C4-2B (cell line): Measurements from ENCODE around the gene NT5DC2.

ENCODE experiments used
- H3K27ac ChIP-seq: fragments of 450-650 bp; 2 replicates; pipeline ENCODE4 v1.5.1; 2017
- ZFX ChIP-seq: fragments of 450-650 bp; IDR thresholded peaks from 2 replicates; pipeline ENCODE4 v1.6.1; 2017
- TF ChIP-seq, protein P1 (sequence below): fragments of 450-650 bp; conservative IDR thresholded peaks from 2 replicates; pipeline ENCODE4 v1.5.1; 2017; ENCODE audit warnings: mild to moderate bottlenecking

Gene NT5DC2

DNA sequence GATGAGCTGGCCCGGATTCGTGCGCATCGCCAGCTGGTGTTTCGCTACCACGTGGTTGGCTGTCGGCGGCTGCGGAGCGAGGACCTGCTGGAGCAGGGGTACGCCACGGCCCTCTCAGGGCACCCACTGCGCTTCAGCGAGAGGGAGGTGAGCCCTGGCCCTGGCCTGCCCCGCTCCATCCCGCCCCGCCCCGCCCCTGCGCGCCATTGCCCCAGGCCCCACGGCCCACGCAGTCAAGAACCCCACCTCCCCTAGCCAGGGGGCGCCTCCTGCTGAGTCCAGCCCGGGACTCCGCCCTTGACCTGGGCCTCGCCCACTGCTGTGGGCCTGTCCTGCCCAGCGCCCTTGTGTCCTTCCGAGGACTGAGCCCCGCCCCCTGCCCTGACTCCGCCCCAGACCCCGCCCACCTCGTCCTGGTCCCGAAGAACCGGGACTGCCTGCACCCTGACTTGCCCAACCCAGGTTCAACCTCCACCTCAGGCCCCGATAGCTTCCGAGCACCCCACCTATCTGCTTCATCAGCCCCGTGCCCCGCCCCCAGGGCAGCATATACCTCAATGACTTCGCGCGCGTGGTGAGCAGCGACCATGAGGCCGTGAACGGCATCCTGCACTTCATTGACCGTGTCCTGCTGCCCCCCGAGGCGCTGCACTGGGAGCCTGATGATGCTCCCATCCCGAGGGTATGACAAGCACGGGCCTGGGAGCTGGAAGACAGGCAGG lies 14.8 kb downstream of the NT5DC2 start:
- TF ChIP-seq, protein P1, sequence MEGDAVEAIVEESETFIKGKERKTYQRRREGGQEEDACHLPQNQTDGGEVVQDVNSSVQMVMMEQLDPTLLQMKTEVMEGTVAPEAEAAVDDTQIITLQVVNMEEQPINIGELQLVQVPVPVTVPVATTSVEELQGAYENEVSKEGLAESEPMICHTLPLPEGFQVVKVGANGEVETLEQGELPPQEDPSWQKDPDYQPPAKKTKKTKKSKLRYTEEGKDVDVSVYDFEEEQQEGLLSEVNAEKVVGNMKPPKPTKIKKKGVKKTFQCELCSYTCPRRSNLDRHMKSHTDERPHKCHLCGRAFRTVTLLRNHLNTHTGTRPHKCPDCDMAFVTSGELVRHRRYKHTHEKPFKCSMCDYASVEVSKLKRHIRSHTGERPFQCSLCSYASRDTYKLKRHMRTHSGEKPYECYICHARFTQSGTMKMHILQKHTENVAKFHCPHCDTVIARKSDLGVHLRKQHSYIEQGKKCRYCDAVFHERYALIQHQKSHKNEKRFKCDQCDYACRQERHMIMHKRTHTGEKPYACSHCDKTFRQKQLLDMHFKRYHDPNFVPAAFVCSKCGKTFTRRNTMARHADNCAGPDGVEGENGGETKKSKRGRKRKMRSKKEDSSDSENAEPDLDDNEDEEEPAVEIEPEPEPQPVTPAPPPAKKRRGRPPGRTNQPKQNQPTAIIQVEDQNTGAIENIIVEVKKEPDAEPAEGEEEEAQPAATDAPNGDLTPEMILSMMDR: no peak
- TF ChIP-seq ZFX: no peak
- H3K27ac ChIP-seq: no peak overlapping the region

GRCh38 chr3:52517796-52518722 lies 15.6 kb downstream of the NT5DC2 start:
- H3K27ac ChIP-seq: no peak overlapping the region
- TF ChIP-seq ZFX: no peak
- TF ChIP-seq, protein P1: no peak

- H3K27ac ChIP-seq: no peak overlapping the region
- TF ChIP-seq, protein P1: no peak
- no peak for TF ChIP-seq ZFX
Measured at GRCh38 chr3:52516509-52517195, 17.0 kb downstream of the NT5DC2 start.

DNA sequence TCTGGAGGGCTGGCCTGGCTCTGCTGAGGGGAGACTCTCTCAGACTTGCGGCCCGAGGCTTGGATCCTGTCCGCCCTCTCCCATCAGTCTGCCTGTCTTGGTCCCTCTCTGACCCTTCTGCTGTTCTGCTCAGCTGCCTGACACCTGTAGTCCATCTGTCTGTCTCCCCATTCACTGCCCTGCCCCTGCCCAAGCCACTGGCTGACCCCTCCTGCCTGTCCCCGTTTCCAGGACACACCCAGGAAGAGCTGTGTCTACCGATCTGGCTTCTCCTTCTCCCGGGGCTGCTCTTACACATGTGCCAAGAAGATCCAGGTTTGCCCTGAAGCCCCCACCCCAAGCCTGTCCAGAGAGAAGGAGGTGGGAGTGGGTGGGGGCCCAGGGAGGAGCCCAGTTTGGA lies 18.5 kb downstream of the NT5DC2 start:
- TF ChIP-seq, protein P1: no peak
- TF ChIP-seq ZFX: no peak
- H3K27ac ChIP-seq: no peak overlapping the region

GRCh38 chr3:52514576-52514975 lies 19.1 kb downstream of the NT5DC2 start:
- TF ChIP-seq, protein P1: no peak
- TF ChIP-seq ZFX: no peak
- no peak overlapping the region for H3K27ac ChIP-seq

DNA sequence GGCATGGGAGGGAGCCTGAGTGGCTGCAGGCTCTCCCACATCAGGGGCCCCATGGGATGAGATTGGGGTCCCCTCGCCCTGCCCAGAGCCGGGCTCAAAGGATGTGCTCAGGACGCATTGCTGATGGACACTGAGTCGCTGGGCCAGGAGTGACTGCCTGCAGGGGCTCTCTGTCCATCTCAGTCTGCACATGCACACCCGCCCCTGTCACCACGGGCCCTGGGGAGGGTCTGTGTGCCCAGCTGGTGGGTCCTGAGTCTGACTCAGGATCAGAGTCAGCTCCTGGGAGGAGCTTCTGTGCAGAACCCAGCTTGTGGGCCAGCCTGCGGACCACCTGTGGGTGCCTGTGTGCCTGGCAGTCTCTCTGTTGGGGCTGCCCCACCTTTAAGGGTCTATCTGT lies 20.4 kb downstream of the NT5DC2 start:
- no peak overlapping the region for H3K27ac ChIP-seq
- TF ChIP-seq ZFX: no peak
- TF ChIP-seq, protein P1: no peak

DNA sequence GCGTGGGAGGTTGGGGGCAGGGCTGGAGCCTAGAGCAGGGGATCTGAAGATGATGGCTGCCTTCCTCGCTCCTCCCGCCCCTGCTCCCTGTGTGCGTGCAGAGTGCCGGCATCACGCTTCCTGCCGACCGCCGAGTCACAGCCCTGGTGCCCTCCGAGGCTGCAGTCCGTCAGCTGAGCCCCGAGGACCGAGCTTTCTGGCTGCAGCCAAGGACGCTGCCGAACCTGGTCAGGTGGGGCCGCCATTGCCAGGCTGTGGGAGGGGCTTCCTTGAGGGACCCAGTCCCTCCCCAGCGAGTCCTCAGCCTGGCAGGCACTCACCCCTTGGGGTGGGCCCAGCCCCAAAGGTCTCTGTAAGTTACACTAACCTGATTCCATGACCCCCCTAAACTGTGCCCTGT lies 20.9 kb downstream of the NT5DC2 start:
- H3K27ac ChIP-seq: no peak overlapping the region
- TF ChIP-seq, protein P1: no peak
- no peak for TF ChIP-seq ZFX
